GM23338 (cell line): ENCODE data around the gene USH2A.

ENCODE experiments used
- CREB1 ChIP-seq: fragments of 250-450 bp; sonication (Bioruptor Pico); IDR thresholded peaks from 2 replicates; pipeline ENCODE4 v1.5.0; 2020; ENCODE audit warnings: low read depth, mild to moderate bottlenecking, moderate library complexity
- EZH2 ChIP-seq: fragments of 200-600 bp; sonication (generic); IDR thresholded peaks from one replicate; pipeline ENCODE4 v1.8.0; 2017; ENCODE audit warnings: antibody characterized with exemption, mild to moderate bottlenecking, low read depth; ENCODE audit not compliant: unreplicated experiment
- EZH2phosphoT487 ChIP-seq: fragments of 200-600 bp; sonication (generic); IDR thresholded peaks from one replicate; pipeline ENCODE4 v1.8.1; 2018; ENCODE audit warnings: antibody characterized with exemption; ENCODE audit not compliant: unreplicated experiment
- JUNB ChIP-seq: IDR thresholded peaks from one replicate; pipeline ENCODE4 v1.6.1; 2016; ENCODE audit warnings: antibody characterized with exemption; ENCODE audit not compliant: unreplicated experiment
- NANOG ChIP-seq: IDR thresholded peaks from 2 replicates; pipeline ENCODE4 v1.6.1; 2016; ENCODE audit warnings: antibody characterized with exemption, borderline replicate concordance
- POLR2AphosphoS5 ChIP-seq: IDR thresholded peaks from 2 replicates; pipeline ENCODE4 v1.6.1; 2016; ENCODE audit warnings: antibody characterized with exemption, low read depth
- ZNF114 ChIP-seq: fragments of 250-450 bp; sonication (Bioruptor Pico); IDR thresholded peaks from 2 replicates; pipeline ENCODE4 v1.5.0; 2020; ENCODE audit warnings: mild to moderate bottlenecking, moderate library complexity
- ZNF331 ChIP-seq: fragments of 250-450 bp; sonication (Bioruptor Pico); IDR thresholded peaks from 2 replicates; pipeline ENCODE4 v1.5.0; 2020; ENCODE audit warnings: low read depth, mild to moderate bottlenecking, moderate library complexity
- TF ChIP-seq, protein P1 (sequence below), 2 experiments: fragments of 200-600 bp in 1 of 2; sonication (generic) in 1 of 2; conservative IDR thresholded peaks; 2 replicates each; pipeline versions ENCODE4 v1.5.1 to v1.6.1; 2016 to 2017; ENCODE audit warnings: antibody characterized with exemption in 2 of 2, low read depth in 2 of 2, mild to moderate bottlenecking in 2 of 2, moderate library complexity in 1 of 2
- TF ChIP-seq, protein P2 (sequence below): IDR thresholded peaks from one replicate; pipeline ENCODE4 v1.6.1; 2018; ENCODE audit warnings: antibody characterized with exemption; ENCODE audit not compliant: unreplicated experiment
- TF ChIP-seq, protein P3 (sequence below): IDR thresholded peaks from 2 replicates; pipeline ENCODE4 v1.6.1; 2016; ENCODE audit warnings: antibody characterized with exemption

DNA sequence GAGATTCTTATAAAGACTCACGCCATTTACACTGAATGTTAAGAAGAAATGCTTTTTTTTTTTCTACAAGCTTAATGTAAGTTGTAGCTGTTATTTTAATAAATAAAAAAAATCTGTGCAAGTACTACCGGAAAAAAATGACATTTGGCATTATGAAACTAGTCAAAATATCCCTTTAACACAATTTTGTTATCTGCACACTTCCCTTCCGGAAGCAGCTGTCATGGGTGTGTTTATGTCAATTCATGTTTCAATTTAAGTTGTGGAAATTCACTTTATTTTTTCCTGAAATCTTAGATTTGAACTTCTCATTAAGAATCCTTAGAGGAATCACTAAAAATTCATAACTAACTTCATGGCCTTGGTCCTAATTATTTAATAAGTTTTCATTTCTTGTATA lies 548.0 kb downstream of the USH2A start:
- no peak for TF ChIP-seq EZH2
- no peak for TF ChIP-seq CREB1
- TF ChIP-seq, protein P1, sequence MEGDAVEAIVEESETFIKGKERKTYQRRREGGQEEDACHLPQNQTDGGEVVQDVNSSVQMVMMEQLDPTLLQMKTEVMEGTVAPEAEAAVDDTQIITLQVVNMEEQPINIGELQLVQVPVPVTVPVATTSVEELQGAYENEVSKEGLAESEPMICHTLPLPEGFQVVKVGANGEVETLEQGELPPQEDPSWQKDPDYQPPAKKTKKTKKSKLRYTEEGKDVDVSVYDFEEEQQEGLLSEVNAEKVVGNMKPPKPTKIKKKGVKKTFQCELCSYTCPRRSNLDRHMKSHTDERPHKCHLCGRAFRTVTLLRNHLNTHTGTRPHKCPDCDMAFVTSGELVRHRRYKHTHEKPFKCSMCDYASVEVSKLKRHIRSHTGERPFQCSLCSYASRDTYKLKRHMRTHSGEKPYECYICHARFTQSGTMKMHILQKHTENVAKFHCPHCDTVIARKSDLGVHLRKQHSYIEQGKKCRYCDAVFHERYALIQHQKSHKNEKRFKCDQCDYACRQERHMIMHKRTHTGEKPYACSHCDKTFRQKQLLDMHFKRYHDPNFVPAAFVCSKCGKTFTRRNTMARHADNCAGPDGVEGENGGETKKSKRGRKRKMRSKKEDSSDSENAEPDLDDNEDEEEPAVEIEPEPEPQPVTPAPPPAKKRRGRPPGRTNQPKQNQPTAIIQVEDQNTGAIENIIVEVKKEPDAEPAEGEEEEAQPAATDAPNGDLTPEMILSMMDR (conservative IDR thresholded peaks at IDR 0.05; ENCODE audit: low read depth in 2 of 2), result no peak
- no peak for TF ChIP-seq EZH2phosphoT487
- no peak for TF ChIP-seq POLR2AphosphoS5
- TF ChIP-seq ZNF114 (CRISPR knock-in tag), result no peak
- TF ChIP-seq, protein P2, sequence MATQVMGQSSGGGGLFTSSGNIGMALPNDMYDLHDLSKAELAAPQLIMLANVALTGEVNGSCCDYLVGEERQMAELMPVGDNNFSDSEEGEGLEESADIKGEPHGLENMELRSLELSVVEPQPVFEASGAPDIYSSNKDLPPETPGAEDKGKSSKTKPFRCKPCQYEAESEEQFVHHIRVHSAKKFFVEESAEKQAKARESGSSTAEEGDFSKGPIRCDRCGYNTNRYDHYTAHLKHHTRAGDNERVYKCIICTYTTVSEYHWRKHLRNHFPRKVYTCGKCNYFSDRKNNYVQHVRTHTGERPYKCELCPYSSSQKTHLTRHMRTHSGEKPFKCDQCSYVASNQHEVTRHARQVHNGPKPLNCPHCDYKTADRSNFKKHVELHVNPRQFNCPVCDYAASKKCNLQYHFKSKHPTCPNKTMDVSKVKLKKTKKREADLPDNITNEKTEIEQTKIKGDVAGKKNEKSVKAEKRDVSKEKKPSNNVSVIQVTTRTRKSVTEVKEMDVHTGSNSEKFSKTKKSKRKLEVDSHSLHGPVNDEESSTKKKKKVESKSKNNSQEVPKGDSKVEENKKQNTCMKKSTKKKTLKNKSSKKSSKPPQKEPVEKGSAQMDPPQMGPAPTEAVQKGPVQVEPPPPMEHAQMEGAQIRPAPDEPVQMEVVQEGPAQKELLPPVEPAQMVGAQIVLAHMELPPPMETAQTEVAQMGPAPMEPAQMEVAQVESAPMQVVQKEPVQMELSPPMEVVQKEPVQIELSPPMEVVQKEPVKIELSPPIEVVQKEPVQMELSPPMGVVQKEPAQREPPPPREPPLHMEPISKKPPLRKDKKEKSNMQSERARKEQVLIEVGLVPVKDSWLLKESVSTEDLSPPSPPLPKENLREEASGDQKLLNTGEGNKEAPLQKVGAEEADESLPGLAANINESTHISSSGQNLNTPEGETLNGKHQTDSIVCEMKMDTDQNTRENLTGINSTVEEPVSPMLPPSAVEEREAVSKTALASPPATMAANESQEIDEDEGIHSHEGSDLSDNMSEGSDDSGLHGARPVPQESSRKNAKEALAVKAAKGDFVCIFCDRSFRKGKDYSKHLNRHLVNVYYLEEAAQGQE, result no peak
- no peak for TF ChIP-seq NANOG
- no peak for TF ChIP-seq JUNB
- TF ChIP-seq ZNF331 (CRISPR knock-in tag), result no peak
- TF ChIP-seq, protein P3, sequence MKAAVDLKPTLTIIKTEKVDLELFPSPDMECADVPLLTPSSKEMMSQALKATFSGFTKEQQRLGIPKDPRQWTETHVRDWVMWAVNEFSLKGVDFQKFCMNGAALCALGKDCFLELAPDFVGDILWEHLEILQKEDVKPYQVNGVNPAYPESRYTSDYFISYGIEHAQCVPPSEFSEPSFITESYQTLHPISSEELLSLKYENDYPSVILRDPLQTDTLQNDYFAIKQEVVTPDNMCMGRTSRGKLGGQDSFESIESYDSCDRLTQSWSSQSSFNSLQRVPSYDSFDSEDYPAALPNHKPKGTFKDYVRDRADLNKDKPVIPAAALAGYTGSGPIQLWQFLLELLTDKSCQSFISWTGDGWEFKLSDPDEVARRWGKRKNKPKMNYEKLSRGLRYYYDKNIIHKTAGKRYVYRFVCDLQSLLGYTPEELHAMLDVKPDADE, result no peak
